ENCODE results near the gene DCST1. TPM values are rescaled to one million over a fixed set of nuclear protein-coding genes. Genes with fewer than 3 reads are reported as not detected.

The DCST1 gene
- total RNA-seq, 2 experiments from 2014 or later: not detected

DNA sequence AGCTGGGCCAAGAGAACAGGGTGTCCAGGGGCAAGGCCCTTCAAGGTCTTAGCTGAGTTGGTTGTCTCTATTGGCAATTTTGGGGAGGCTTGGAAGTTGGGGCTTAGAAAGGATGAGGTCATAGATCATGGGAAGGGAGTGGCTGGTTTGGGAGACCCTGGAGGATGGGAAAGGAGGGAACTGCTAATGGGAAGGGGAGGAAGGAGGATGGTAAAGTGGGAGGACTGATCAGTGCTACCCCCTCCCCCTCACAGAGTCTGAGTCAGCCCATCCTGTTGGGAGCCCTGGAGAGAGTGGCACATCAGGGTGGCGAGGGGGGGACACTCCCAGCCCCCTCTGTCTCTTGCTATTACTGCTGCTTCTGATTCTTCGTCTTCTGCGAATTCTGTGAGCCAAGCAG lies 35.0 kb downstream of the DCST1 start:
- no peak overlapping the region for H2AFZ ChIP-seq (ENCODE audit: low read length)
- ChIA-PET CTCF (ENCODE audit: unreplicated experiment) (no interaction called here), POLR2A (no interaction called here)
- no peaks in the 10 kb centered on the region for H3K9me2 ChIP-seq (ENCODE audit: insufficient read depth, low read length)
- peaks cover 7% of the 10 kb centered on the region; the same call in 1 of the 2 replicates for H3K79me2 ChIP-seq (ENCODE audit: insufficient read depth, low read depth, low read length)
- no peaks in the 10 kb centered on the region for H3K9me3 ChIP-seq (ENCODE audit: low read length)
- no TSS peak for BruUV-seq (replicated peaks)
- H3K4me2 ChIP-seq (ENCODE audit: low read length): no peak overlapping the region
- intact Hi-C loops (cut with micrococcal nuclease; ENCODE audit: unreplicated experiment): no loop called here
- no peak for TF ChIP-seq EZH2phosphoT487 (IDR thresholded peaks at IDR 0.05; ENCODE audit: borderline replicate concordance, low read depth, low read length)
- TF ChIP-seq, protein P1, sequence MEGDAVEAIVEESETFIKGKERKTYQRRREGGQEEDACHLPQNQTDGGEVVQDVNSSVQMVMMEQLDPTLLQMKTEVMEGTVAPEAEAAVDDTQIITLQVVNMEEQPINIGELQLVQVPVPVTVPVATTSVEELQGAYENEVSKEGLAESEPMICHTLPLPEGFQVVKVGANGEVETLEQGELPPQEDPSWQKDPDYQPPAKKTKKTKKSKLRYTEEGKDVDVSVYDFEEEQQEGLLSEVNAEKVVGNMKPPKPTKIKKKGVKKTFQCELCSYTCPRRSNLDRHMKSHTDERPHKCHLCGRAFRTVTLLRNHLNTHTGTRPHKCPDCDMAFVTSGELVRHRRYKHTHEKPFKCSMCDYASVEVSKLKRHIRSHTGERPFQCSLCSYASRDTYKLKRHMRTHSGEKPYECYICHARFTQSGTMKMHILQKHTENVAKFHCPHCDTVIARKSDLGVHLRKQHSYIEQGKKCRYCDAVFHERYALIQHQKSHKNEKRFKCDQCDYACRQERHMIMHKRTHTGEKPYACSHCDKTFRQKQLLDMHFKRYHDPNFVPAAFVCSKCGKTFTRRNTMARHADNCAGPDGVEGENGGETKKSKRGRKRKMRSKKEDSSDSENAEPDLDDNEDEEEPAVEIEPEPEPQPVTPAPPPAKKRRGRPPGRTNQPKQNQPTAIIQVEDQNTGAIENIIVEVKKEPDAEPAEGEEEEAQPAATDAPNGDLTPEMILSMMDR (conservative IDR thresholded peaks at IDR 0.05; ENCODE audit: low read length): no peak
- no peak overlapping the region for H3K27ac ChIP-seq (ENCODE audit: low read depth, low read length, poor library complexity, severe bottlenecking)
- H4K20me1 ChIP-seq (ENCODE audit: insufficient read depth, low read length): no peaks in the 10 kb centered on the region
- peaks cover 46% of the 10 kb centered on the region for H3K4me1 ChIP-seq (ENCODE audit: insufficient read depth, low read length, poor library complexity, severe bottlenecking)
- no peak for DNase-seq (ENCODE audit: low spot score)
- H3K36me3 ChIP-seq (ENCODE audit: insufficient read depth, low read length): peaks cover 17% of the 10 kb centered on the region; the same call in 1 of the 2 replicates
- H3K4me3 ChIP-seq (ENCODE audit: low read depth, low read length, poor library complexity, severe bottlenecking): no peak overlapping the region

DNA sequence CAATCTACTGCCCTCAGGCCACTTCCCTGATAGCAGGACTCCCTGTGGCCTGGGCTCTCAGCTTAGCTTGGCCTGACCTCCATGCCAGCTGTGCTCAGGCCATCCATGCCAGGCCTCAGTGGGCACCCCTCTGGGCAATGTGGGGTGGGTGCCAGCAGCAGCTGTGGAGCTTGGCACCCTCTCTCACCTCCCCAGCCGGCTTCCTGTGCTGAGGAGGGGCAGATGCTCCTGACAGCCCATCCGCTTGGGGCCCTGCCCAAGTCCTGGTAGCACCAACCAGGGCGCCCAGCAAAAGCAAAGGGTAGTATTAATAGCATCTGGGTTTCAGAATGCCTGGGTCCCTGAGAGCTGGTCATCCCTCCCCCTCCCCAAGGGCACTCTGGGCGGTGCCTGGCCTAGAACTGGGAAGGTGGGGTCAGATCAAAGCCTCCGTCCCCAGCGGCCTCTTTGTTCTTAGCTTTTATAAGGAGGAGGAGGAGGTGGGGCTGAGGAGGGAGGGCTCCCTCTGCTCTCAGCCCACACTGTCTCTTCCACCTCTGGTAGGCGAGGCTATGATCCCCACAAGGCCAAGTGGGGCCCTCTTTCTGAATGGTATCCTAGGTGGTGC lies 36.0 kb downstream of the DCST1 start:
- DNase-seq (ENCODE audit: low spot score): no peak
- H2AFZ ChIP-seq (ENCODE audit: low read length): no peak overlapping the region
- H3K9me2 ChIP-seq (ENCODE audit: insufficient read depth, low read length): no peaks in the 10 kb centered on the region
- no peak for TF ChIP-seq EZH2phosphoT487 (IDR thresholded peaks at IDR 0.05; ENCODE audit: borderline replicate concordance, low read depth, low read length)
- TF ChIP-seq, protein P1 (conservative IDR thresholded peaks at IDR 0.05; ENCODE audit: low read length): no peak
- BruUV-seq (replicated peaks): no TSS peak
- ChIA-PET POLR2A (interaction anchor here (0.6 kb wide), 1 partner anchor 535 kb away, joined by 3 read pairs; no protein-coding TSS in a partner anchor), CTCF (ENCODE audit: unreplicated experiment) (interaction anchor here (0.7 kb wide), 1 partner anchor 15 kb away, joined by 3 read pairs; no protein-coding TSS in a partner anchor)
- H3K27ac ChIP-seq (ENCODE audit: low read depth, low read length, poor library complexity, severe bottlenecking): no peak overlapping the region
- no peaks in the 10 kb centered on the region for H3K9me3 ChIP-seq (ENCODE audit: low read length)
- H3K4me3 ChIP-seq (ENCODE audit: low read depth, low read length, poor library complexity, severe bottlenecking): no peak overlapping the region
- H3K4me2 ChIP-seq (ENCODE audit: low read length): no peak overlapping the region
- H3K36me3 ChIP-seq (ENCODE audit: insufficient read depth, low read length): peaks cover 17% of the 10 kb centered on the region; the same call in 1 of the 2 replicates
- intact Hi-C loops (cut with micrococcal nuclease; ENCODE audit: unreplicated experiment): no loop called here
- peaks cover 51% of the 10 kb centered on the region for H3K4me1 ChIP-seq (ENCODE audit: insufficient read depth, low read length, poor library complexity, severe bottlenecking)
- peaks cover 2% of the 10 kb centered on the region; the same call in 1 of the 2 replicates for H3K79me2 ChIP-seq (ENCODE audit: insufficient read depth, low read depth, low read length)
- H4K20me1 ChIP-seq (ENCODE audit: insufficient read depth, low read length): no peaks in the 10 kb centered on the region

DNA sequence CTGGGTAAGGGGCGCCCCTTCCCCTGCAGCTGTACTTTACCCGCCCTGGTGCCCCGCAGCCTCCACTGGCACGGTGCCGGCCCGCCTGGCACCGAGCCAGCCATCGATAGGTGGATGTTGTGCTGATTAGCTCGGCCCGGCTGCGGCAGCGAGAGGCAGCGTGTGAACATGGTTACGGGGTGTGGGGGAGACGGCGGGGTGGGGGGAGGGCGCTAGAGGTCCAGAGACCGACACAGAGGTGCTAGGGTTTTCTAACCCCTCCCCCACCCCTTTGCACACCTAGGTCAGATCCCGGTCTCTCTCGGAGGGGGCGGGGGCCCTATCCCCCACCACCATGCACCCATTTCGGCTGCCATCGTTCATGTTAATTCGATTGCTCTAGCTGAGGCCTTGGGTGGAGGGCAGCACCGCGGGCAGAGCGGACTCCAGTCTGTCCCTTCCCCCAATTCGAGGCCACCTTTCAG lies 36.6 kb downstream of the DCST1 start:
- Histone ChIP-seq H3K27ac (ENCODE audit: low read depth, low read length, poor library complexity, severe bottlenecking) (no peak overlapping the region), H3K9me3 (ENCODE audit: low read length) (no peaks in the 10 kb centered on the region), H4K20me1 (ENCODE audit: insufficient read depth, low read length) (no peaks in the 10 kb centered on the region), H3K4me1 (ENCODE audit: insufficient read depth, low read length, poor library complexity, severe bottlenecking) (peaks cover 53% of the 10 kb centered on the region), H3K9me2 (ENCODE audit: insufficient read depth, low read length) (no peaks in the 10 kb centered on the region), H3K36me3 (ENCODE audit: insufficient read depth, low read length) (peaks cover 17% of the 10 kb centered on the region; the same call in 1 of the 2 replicates), H2AFZ (ENCODE audit: low read length) (no peak overlapping the region), H3K79me2 (ENCODE audit: insufficient read depth, low read depth, low read length) (no peaks in the 10 kb centered on the region), H3K4me3 (ENCODE audit: low read depth, low read length, poor library complexity, severe bottlenecking) (no peak overlapping the region), H3K4me2 (ENCODE audit: low read length) (peak overlapping the region; percentile 64)
- TF ChIP-seq, protein P1 (conservative IDR thresholded peaks at IDR 0.05; ENCODE audit: low read length): no peak
- TF ChIP-seq EZH2phosphoT487 (IDR thresholded peaks at IDR 0.05; ENCODE audit: borderline replicate concordance, low read depth, low read length): no peak
- intact Hi-C loops (cut with micrococcal nuclease; ENCODE audit: unreplicated experiment): no loop called here
- CTCF ChIA-PET (ENCODE audit: unreplicated experiment): interaction anchor here (0.5 to 0.7 kb wide), 3 partner anchors 15 to 124 kb away, joined by 3 read pairs; partner anchors contain the start of gene ADAM15
- POLR2A ChIA-PET: interaction anchor here (0.6 kb wide), 1 partner anchor 535 kb away, joined by 3 read pairs; no protein-coding TSS in a partner anchor
- DNase-seq (ENCODE audit: low spot score): no peak
- no TSS peak for BruUV-seq (replicated peaks)
